Stimulated activated CD8-positive, alpha-beta memory T cell treated with anti-CD3 and anti-CD28 coated beads, Interleukin-12 subunit alpha, Interleukin-12 subunit beta, amount 100 ng/mL, for 1 hour (primary cell): ENCODE results near the gene REN.

Experiments
- DNase-seq: peaks from one replicate; pipeline ENCODE4 v3.0.0-alpha.2; 2020; ENCODE audit warnings: low read depth

The REN gene

DNA sequence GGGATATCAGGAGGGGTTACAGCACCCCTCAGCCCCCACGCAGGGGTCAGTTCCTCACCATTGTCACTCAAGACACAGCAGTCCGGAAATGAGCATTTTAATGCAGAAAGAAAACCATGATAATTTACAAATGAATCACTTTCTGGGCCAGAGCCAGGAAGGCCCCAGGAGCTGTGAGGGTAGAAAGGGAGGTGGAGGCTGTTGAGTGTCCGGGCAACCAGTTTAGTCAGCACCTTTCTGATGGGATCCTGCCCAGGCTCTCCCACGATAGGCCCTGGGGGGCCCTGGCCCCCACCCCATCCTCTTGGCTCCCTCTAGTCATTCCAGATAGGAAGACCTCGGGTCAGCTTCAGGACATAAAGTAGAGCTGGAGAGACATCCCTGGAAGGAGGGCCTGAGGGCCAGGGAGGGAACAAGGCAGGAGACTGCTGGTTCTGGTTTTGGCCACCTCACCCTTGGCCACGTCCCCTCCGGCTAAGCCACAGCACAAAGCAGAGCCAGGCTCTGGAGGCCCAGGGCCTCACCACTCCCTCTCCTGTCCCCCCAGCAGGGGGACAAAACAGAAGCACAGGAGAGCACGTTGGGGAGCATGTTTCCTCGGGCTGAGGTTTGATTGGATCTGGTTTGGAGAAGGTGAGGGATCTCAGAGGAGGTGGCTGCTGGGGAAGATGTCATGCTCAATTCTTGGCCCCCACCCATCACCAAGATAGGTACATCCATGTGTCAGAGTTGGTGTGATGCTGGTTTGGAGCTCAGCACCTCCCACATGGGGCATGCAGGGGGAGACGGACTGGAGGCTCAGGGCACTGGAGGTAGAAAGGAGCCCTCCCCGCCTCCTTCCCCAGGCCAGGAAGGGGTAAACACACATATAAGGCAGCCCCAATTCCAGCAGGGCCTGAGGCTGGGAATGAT is 34.9 kb downstream of the REN start:
- DNase-seq = no peak

DNA sequence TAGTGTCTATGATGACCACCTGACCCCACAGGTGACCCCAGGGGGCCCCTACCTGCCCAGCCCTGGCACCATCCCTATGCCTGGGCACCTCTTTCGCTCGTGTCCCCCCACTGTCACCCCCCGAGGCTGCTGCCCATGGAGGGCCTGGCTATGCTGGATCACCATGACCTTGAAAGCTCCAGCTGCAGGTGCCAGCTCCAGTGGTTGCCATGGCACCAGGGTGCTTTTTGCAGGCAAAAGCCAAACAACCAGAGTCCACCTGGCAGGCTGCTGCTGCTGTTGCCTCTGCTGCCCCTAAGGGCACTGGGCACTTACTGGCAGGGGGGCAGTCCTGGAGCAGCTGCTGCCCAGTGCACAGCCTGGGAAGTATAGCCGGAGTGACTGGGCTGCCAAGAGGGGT is 36.0 kb downstream of the REN start:
- DNase-seq = no peak

DNA sequence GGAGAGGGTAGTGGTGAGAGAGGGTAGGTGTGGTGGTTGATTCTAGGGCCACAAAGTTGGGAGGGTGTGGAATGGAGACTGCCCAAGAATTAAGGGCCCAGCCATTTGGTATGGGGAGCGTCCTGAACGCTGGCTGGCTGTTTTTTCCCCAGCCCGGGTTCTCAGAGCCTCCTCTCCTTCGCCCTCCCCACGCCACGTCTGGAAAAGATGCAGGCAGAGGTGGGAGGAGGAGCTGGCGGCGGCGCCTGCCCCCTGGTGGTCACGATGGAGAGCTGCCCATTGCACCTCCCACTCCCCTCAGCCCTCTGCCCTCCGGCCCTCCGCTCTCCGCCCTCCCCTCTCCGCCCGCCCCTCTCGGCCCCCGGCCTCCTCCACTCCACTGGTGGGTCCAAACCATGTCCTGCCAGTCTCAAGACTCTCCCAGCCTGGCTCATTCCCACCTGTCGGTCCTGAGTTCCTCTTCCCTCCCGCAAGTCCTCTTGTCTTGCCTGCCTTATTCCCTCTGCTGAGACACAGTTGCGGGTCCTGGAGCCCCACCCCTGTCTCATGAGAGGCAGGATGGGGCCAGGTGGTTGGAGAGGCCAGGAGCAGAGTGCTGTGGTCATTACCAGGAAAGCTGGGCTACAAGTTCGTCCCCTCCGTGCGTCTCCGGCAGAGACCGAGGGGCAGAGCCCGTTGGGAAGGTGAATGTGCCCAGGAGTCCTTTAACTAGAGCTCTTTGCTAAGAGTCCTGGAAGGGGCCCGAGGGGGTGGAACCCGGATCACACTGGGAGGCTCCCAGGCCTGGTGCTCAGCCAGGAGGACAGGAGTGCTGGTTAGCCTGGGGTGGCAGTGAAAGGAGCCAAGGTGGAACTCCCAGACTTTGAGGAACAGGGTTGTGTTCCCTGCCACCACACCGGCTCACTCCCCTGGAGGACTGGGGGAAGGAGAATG is 36.9 kb downstream of the REN start:
- DNase-seq = peak; percentile 41

DNA sequence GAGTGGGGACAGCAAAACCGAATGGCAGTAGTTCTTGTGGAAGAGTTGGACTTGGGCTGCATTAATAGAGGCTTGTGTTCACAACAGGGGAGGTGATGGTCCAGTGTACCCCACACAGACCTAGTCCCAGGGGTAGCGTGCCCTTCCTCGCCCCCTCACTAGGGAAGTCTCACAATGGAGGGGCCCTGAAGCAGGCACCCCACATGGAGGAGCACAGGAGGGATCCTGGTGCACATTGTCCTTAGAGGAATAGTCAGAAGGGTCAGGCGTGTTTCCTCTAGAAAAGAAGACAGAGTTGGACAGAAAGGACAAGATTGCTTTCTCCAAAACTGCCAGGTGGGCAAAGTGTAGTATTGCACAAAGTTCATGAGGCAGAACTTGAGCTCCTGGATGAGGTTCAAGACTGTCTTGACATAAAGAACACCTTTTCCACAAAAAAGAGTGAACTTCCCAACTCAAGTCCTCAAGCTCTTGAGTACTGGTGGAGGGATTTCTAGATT is 37.6 kb downstream of the REN start:
- DNase-seq = no peak

DNA sequence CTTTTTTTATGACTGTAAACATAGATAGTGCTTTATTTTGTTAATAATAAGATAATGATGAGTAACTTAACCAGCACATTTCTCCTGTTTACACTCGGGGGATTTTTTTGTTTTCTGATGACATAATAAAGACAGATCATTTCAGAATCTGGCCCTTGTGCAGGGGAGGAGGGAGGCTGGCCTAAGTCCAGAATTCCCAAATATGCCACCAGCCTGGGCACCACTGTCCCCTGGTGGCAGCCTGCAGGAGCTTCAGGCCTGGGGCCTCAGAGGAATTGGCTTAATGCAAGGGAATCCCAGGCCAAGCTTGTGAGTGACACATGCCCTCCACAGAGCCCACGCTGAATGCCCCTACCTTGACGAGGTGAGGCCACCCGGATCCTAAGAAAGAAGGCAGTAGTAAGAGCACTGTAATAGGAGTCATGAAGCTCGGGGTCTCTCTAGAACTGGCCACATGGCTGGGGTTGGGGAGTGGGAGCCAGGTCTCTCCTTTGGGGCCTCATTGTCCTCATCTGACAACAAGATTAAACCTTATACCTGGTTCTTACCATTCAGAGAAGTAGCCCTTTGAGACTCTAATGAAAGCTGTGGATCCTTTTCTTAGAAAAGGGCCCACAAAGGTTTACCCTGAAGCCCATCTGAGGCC is 38.4 kb downstream of the REN start:
- DNase-seq = no peak

DNA sequence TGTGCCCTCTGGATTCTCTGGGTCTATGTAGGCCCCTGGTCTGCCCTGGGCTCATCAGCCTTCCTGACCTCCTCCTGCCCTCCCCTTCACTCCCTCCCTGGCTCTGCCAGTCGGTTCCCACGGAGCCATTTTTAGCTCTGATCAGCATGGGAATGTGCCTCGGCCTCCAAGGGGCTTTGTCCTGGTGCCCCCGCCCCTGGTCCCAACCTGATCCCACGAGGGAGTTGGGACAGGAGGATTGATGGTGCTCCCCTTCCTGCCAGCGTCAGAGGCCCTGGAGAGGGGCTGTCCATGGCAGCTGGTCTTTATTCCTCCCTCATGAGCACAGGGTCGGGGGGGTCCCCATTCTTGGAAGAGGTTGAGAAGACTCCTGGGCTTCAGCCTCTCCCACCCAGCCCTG is 39.2 kb downstream of the REN start:
- no peak for DNase-seq

DNA sequence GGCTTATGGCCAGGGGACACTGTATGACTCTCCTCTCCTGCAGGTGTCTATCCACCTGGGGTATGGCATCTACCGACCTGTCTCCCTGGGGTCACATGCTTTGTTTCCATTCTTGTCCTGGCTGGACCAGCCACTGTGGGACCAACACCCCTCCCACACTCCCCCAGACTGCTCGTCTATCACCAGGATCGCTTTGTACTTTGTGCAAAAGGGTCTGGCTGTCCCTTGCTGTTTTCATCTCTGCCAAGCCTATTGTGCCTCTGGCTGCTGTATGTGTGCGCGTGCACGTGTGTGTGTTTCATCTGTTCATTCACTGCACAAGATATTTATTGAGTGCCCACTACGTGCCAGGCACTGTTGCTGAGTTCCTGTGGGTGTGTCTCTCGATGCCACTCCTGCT is 39.8 kb downstream of the REN start:
- no peak for DNase-seq

DNA sequence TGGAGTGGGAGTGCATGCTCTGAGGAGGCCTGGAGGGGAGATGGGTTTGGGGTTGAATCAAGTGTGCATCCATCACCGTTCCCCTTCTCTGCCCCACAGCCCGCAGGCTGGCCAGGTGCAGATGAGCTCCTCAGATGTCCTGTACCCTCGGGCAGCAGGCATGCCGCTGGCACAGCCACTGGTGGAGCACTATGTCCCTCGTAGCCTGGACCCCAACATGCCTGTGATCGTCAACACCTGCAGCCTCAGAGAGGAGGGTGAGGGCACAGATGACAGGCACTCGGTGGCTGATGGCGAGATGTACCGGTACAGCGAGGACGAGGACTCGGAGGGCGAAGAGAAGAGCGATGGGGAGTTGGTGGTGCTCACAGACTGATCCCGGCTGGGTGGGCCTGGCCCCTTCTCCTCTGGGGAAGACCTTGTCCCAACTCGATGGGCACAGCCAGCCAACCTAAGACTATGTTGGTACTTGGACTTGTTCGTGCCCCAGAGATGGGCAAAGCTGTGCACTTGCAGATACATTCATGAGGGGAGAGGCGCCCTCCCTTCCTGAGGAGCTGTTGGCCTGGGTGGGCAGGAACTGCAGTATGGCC is 40.3 kb downstream of the REN start:
- no peak for DNase-seq

DNA sequence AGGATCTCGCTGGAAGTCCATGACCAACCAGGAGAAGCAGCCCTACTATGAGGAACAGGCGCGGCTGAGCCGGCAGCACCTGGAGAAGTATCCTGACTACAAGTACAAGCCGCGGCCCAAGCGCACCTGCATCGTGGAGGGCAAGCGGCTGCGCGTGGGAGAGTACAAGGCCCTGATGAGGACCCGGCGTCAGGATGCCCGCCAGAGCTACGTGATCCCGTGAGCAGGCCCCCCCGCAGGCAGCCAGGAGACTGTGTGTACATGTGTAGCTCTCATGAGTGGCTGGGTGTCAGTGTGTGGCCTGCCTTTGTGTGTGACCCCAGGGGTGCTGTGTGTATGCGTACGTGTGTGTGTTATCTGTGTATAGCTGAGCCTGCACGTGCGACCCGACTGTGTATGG is 41.5 kb downstream of the REN start:
- DNase-seq = no peak

DNA sequence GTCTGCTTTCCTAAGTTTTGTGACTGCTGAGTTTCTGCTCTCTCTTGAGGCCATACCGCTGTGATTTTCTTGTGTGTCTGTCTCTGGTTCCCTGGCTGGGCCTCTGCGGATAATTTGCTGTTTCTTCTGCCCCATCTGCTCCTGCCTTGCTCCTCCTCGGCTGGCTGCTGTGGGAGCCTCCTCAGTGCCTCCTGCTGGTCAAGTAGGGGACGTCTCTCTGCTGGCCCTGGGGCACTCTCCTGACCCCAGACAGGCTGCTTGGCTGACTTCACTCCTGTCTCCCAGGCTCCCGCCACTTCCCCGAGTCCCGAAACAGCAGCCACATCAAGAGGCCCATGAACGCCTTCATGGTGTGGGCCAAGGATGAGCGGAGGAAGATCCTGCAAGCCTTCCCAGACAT is 42.8 kb downstream of the REN start:
- DNase-seq = no peak

DNA sequence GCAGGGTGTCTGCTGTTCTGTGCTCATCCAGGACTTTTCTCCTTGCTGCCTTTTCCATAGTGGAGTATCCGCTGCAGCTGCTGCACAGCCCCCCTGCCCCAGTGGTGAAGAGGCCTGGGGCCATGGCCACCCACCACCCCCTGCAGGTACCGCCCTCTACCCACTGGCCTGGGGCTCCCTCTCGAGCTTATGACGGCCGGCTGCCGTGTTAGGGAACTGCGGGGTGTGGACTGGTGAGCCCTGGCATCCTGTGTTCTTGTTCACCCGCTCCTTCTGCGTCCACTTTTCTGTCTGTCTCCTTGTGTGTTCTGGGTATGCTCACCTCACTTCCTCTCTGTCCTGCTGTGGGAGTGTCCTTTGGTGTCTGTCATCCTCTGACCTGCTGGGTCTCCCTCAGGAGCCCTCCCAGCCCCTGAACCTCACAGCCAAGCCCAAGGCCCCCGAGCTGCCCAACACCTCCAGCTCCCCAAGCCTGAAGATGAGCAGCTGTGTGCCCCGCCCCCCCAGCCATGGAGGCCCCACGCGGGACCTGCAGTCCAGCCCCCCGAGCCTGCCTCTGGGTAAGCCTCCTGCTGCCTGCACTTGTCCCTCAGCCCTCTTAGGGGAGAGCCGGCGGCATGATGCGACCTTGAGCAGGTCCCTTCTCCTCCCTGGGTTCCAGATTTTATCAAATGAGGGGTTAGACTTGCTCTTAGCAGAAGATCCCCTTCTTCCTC is 44.1 kb downstream of the REN start:
- DNase-seq = no peak

DNA sequence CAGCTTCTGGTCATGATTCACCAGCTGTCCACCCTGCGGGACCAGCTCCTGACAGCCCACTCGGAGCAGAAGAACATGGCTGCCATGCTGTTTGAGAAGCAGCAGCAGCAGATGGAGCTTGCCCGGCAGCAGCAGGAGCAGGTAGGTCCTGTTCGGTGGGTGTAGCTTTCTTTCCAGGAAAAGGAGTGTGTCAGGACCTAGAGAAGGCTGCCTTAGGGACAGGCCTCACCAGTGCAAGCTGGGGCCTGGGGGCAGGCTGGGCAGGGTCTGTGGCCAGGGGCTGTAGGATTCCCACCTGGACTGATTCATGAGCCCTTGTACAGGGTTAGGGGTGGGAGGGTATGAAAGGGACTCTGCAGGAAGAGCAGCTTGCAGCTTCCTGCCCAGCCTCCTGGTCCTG is 49.6 kb downstream of the REN start:
- no peak for DNase-seq

DNA sequence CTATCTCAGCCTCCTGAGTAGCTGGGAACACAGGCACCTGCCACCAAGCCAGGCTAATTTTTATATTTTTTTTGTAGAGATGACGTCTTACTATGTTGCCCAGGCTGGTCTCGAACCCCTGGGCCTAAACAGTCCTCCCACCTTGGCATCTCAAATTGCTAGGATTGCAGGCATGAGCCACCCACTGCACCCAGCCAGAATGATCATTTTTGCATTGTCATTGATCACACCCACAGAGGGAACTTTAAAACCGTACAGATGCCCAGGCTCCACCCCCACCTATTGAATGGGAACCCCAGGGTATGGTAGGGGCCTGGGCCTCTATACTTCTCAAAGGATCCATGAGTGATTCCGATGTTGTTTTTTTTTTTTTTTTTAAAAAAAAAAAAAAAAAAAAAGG is 51.0 kb downstream of the REN start:
- no peak for DNase-seq

DNA sequence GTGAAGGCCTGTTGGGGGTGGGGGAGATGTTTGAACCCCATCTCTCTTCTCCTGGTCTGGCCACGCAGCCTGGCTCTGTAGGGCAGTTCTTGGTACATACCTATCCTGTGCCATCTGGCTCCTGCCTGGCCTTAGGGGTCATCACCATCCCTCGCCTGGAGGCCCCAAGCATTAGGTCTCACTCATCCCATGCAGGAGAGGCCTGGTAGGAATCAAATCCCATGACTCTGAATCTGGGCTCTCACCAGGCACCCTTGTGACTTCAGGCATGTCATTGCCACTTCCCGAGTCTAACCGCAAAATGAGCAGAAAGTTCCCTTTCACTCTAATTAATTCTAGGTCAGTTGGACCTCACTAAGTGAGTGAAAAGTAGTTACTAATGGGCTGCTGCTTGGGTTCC is 51.5 kb downstream of the REN start:
- DNase-seq = no peak

DNA sequence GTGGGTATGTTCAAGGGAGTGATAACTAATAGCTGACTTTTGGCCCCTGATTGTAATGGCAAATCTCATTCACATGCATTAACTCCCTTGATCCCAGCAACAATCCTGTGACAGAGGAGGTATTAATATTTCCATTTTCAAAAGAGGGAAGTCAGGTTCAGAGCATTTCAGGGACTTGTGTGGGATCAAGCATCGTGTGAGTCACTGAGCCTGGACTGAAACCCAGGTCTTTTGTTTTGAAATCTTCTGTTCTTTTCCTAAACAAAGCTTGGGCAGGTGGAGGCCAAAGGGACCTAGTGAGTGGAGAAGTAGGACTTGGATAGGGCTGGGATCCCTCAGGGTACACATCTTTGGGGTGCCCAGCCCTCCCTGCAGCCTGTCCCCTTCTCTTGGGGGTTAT is 52.2 kb downstream of the REN start:
- no peak for DNase-seq

DNA sequence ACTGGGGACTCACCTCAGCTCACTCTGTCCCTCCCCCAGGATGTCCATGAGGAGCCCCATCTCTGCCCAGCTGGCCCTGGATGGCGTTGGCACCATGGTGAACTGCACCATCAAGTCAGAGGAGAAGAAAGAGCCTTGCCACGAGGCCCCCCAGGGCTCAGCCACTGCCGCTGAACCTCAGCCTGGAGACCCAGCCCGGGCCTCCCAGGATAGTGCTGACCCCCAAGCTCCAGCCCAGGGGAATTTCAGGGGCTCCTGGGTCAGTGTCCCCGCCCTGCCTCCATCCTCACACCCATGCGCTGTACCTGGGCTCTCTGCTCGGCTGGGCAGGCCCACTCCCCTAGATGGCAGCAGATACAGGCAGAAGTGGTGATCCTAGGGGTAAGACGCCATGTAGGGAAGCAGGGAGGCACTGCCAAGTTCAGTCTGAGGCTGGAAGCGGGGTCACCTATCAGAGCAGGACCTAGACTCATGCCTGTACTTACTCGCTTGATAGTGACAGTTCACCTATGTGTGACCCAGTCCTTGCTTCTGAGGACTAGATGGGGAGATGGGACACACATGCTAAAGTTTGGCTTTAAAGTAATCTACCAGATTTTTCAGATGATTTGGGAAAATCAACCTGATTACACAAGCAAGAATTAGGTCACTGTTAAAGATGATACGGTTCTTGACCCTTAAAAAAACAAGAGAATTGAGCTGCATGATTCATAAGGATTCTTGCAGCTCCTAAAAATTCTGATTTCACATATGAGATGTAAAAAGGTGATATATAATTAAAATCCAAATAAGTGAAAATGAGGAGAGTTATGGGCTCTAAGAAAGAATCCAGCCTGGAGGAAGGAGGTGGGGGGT is 53.0 kb downstream of the REN start:
- DNase-seq = no peak

DNA sequence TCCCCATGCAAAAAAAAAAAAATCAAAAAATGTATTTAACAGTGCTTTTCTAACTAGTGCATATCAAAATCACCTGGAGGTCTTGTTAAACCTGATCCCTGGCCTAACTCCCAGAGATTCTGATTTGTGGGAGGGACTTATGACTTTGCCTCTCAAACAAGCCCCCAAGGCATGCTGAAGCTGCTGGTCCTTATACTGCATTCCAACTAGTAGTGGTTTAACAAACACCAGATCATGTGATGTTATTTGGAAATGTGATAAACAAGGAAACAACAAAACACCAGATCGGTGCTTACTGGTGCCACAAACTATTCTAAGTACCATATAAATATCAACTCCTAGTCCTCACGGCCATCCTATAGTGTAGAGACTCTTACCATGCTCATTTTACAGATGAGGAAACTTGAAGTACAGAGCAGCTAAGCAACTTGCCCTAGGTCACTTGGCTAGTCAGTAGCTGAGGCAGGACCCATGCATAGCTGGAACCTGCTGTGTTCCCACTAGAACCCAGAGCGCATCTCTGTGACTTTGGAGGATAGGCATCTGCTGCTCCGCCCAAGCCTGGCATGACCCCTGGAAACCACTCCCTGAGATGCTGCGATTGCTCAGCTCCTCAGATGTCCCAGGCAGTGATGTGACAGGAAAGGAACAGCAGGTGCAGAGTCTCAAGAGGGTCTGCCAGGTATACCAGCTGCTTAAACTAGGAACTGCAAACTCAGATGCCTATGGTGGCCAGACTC is 55.1 kb downstream of the REN start:
- no peak for DNase-seq

DNA sequence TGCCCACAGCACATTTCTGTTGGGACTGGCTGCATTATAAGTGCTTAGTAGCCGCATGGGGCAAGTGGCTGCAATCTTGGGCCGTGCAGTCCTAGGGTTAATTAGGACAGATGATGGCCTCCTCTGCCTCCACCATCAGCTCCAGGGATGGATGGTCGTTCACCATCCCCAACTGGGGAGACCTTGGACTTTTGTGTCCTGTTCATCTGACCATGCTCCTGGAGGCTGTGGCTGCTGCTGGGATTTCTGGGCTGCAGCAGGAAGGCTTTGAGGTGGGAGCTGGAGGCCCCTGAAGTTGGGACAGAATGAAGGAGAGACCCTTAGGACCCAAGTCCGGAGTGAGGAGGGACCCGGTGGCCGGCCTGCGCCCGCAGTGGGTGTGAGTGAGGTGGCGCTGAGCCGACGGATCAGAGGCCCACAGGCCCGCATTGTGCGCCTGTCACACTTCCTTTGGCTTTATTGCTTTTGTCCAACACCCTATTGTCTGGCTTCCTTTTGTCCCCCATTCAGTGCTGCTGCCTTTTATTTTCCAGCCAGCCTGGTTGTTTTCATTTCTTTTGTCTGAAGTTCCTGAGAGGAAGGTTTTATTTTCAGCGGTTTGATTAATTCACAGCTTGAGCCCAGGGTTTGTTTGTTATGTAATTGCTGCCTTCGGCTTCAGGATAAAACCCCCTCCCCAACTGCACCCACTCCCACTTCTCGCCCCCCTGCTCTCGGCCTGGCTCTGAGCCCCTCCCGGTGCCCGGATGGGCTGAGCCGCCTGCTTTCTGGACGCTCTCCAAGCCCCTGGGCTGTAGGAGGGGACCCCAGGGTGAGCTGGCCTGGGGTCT is 57.6 kb downstream of the REN start:
- no peak for DNase-seq

DNA sequence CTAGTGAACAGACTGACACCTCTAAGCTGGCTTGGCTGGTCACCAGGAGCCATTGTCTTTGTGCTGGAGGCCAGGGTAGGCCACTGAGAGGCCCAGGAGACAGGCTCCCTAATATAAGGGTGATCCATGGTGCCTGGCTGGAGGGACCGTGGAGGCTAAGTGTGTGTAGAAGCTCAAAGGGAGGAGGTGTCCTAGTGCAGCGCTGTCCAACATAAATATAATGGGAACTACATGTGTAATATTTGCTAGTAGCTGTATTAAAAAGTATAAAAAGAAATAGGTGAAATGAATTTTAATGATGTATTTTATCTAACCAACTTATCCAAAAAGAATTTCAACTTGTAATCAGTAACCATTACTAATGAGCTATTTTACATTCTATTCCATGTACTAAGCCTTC is 58.2 kb downstream of the REN start:
- no peak for DNase-seq
